CD4-positive, alpha-beta T cell (primary cell): ENCODE measurements around the gene GPR176. TPM values are rescaled to one million over a fixed set of nuclear protein-coding genes. Genes with fewer than 3 reads are reported as not detected.

Experiments
- ATAC-seq: fragments of 200-7000 bp; cut with Tn5 transposase; one replicate; pipeline ENCODE4 v1.10.0; 2022; ENCODE audit warnings: mild to moderate bottlenecking; ENCODE audit not compliant: poor library complexity
- CTCF ChIA-PET: fragments of 350-600 bp; sonication (Branson Sonifier 250); formaldehyde crosslinking; loops from one replicate; lab custom pipeline; 2021; ENCODE audit warnings: antibody characterized with exemption, inconsistent platforms; lab: Charles Lee
- POLR2A ChIA-PET: fragments of 350-600 bp; sonication (Branson Sonifier 250); formaldehyde crosslinking; loops from one replicate; lab custom pipeline; 2021; ENCODE audit warnings: antibody characterized with exemption, inconsistent platforms; lab: Charles Lee
- DNase-seq, 14 experiments: peaks; one replicate each; pipeline ENCODE4 v3.0.0-alpha.2; 2013 to 2020; ENCODE audit warnings: mixed read lengths in 2 of 14
- H3K27ac ChIP-seq, 2 donors: one replicate each; pipeline versions ENCODE4 v1.5.1 to v1.7.0; 2013; ENCODE audit warnings: low read length in 2 of 2, low read depth in 1 of 2, mild to moderate bottlenecking in 1 of 2
- H3K27me3 ChIP-seq, 2 experiments: 1 replicate in 1 of 2; 2 replicates in 1 of 2; pipeline versions ENCODE4 v1.6.1 to v1.7.0; 2013; ENCODE audit warnings: low read length in 2 of 2, control low read depth in 1 of 2, mild to moderate bottlenecking in 1 of 2, moderate library complexity in 1 of 2; ENCODE audit not compliant: insufficient read depth in 2 of 2, control insufficient read depth in 1 of 2
- H3K36me3 ChIP-seq: one replicate; pipeline ENCODE4 v1.6.1; 2013; ENCODE audit warnings: low read length, control low read depth; ENCODE audit not compliant: insufficient read depth
- H3K4me1 ChIP-seq: one replicate; pipeline ENCODE4 v1.6.1; 2013; ENCODE audit warnings: low read length, control low read depth; ENCODE audit not compliant: insufficient read depth
- H3K4me3 ChIP-seq: one replicate; pipeline ENCODE4 v1.5.1; 2013; ENCODE audit warnings: mild to moderate bottlenecking, low read length, moderate library complexity
- H3K9me3 ChIP-seq, 2 experiments: 1 replicate in 1 of 2; 2 replicates in 1 of 2; pipeline versions ENCODE4 v1.6.1 to v1.7.0; 2013; ENCODE audit warnings: low read length in 2 of 2, mild to moderate bottlenecking in 2 of 2, control low read depth in 1 of 2, moderate library complexity in 1 of 2; ENCODE audit not compliant: control insufficient read depth in 1 of 2, insufficient read depth in 1 of 2
- H3K27ac Mint-ChIP-seq: one replicate; pipeline ENCODE4 v1.8.0; 2020; ENCODE audit warnings: mixed read lengths
- H3K27me3 Mint-ChIP-seq: one replicate; pipeline ENCODE4 v1.8.0; 2021; ENCODE audit warnings: mixed read lengths
- H3K36me3 Mint-ChIP-seq: one replicate; pipeline ENCODE4 v1.8.0; 2021; ENCODE audit warnings: low read depth, mixed read lengths
- H3K4me1 Mint-ChIP-seq: one replicate; pipeline ENCODE4 v1.8.0; 2021; ENCODE audit warnings: low read depth, mixed read lengths
- H3K4me3 Mint-ChIP-seq: one replicate; pipeline ENCODE4 v1.8.0; 2020; ENCODE audit warnings: mild to moderate bottlenecking, mixed read lengths
- H3K9me3 Mint-ChIP-seq: one replicate; pipeline ENCODE4 v1.8.0; 2020; ENCODE audit warnings: mixed read lengths
- intact Hi-C, 2 experiments: fragments of 100-400 bp; cut with DNase I in 1 of 2; cut with micrococcal nuclease in 1 of 2; formaldehyde crosslinking; loops; one replicate each; pipeline versions ENCODE4 v1.15.1 to v1.9.0; 2023 to 2025; cut with DNase I, micrococcal nuclease
- total RNA-seq, 174 experiments: library from RNA in 2 of 174; stranded (reverse) in 2 of 174; gene quantifications; one replicate each; pipeline ENCODE4 v1.2.3 and lab custom pipeline; 2021 to 2026
- TF ChIP-seq, protein P1 (sequence below): fragments of 200-600 bp; IDR thresholded peaks from one replicate; pipeline ENCODE4 v1.8.0; 2022; ENCODE audit warnings: antibody characterized with exemption, mild to moderate bottlenecking

Gene GPR176
- total RNA-seq, 2 experiments from 2014 or later, result not detected

DNA sequence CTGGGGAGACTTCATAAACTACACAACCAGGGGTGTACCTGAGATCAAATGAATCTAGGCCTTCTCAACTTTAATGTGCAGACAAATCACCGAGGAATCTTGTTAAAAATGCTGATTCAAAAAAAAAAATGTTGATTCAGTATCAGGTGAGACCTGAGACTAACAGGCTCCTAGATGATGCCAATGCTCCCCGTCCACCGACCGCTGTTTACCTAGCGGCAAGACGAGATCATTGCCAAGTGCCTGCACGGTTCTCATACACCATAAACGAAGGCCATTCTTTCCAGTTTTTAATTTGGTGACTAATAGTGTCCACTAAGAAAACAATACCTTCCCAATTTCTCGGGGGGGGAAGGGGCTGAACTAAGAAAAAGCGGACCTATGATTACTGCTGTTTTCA lies 134.9 kb downstream of the GPR176 start:
- H3K9me3 ChIP-seq, result no peaks in the 10 kb centered on the region
- Mint-ChIP-seq H3K4me1 (peaks cover 56% of the 10 kb centered on the region), H3K27ac (peak overlapping the region; percentile 55), H3K9me3 (no peaks in the 10 kb centered on the region), H3K4me3 (peak overlapping the region; percentile 76), H3K36me3 (peaks cover 12% of the 10 kb centered on the region), H3K27me3 (no peaks in the 10 kb centered on the region)
- intact Hi-C loops, result loop anchor here (5.0 to 10.0 kb wide), 13 partner anchors 90 to 1333 kb away; partner anchors contain the start of genes BMF (in 1 of the 2), CCDC32 (in 1 of the 2), EIF2AK4 (in 1 of the 2) and FAM98B (in 1 of the 2)
- POLR2A ChIA-PET, result interaction anchor here (1.9 kb wide), 1 partner anchor 10 kb away, joined by 6 read pairs; no protein-coding TSS in a partner anchor
- no peaks in the 10 kb centered on the region for H3K36me3 ChIP-seq
- DNase-seq (no peak), ATAC-seq (no peak)
- no peaks in the 10 kb centered on the region for H3K27me3 ChIP-seq
- CTCF ChIA-PET, result interaction anchor here (1.7 kb wide), 1 partner anchor 489 kb away, joined by 6 read pairs; no protein-coding TSS in a partner anchor
- no peak overlapping the region for H3K27ac ChIP-seq
- TF ChIP-seq, protein P1, sequence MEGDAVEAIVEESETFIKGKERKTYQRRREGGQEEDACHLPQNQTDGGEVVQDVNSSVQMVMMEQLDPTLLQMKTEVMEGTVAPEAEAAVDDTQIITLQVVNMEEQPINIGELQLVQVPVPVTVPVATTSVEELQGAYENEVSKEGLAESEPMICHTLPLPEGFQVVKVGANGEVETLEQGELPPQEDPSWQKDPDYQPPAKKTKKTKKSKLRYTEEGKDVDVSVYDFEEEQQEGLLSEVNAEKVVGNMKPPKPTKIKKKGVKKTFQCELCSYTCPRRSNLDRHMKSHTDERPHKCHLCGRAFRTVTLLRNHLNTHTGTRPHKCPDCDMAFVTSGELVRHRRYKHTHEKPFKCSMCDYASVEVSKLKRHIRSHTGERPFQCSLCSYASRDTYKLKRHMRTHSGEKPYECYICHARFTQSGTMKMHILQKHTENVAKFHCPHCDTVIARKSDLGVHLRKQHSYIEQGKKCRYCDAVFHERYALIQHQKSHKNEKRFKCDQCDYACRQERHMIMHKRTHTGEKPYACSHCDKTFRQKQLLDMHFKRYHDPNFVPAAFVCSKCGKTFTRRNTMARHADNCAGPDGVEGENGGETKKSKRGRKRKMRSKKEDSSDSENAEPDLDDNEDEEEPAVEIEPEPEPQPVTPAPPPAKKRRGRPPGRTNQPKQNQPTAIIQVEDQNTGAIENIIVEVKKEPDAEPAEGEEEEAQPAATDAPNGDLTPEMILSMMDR, result no peak
- H3K4me1 ChIP-seq, result peaks cover 9% of the 10 kb centered on the region
- no peak overlapping the region for H3K4me3 ChIP-seq

DNA sequence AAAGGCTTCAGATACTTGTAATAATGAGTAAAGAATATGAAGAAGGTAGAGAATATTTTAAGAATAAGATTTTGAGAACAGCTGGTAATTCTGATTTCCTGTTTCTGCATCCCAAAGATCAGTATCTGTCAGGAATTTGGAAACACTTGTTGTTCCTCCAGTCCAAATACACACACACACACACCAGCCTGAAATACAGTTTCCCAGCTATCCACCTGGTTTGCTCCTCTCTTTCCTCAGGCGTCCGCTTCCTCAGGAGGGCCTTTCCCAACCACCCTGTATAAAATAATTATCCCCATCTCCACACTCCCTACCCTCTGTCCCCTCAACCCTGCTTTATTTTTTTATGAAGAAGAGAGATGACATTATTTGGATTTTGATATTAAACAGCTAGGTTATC lies 135.4 kb downstream of the GPR176 start:
- Mint-ChIP-seq H3K4me1 (peaks cover 56% of the 10 kb centered on the region), H3K36me3 (peaks cover 12% of the 10 kb centered on the region), H3K27me3 (no peaks in the 10 kb centered on the region), H3K9me3 (no peaks in the 10 kb centered on the region), H3K4me3 (peak overlapping the region; percentile 76), H3K27ac (peak overlapping the region; percentile 55)
- H3K36me3 ChIP-seq, result no peaks in the 10 kb centered on the region
- TF ChIP-seq, protein P1, result no peak
- H3K27ac ChIP-seq, result no peak overlapping the region
- H3K9me3 ChIP-seq, result no peaks in the 10 kb centered on the region
- peaks cover 9% of the 10 kb centered on the region for H3K4me1 ChIP-seq
- no peaks in the 10 kb centered on the region for H3K27me3 ChIP-seq
- no peak overlapping the region for H3K4me3 ChIP-seq
- intact Hi-C loops, result loop anchor here (5.0 to 10.0 kb wide), 15 partner anchors 90 to 1332 kb away; partner anchors contain the start of genes BMF (in 1 of the 2), BUB1B (in 1 of the 2), CCDC32 (in 1 of the 2) and EIF2AK4 (in 1 of the 2)
- DNase-seq (no peak), ATAC-seq (no peak)
- ChIA-PET POLR2A (interaction anchor here (1.9 kb wide), 1 partner anchor 10 kb away, joined by 6 read pairs; no protein-coding TSS in a partner anchor), CTCF (interaction anchor here (0.6 to 1.7 kb wide), 2 partner anchors 92 to 490 kb away, joined by 3 to 6 read pairs; no protein-coding TSS in a partner anchor)

DNA sequence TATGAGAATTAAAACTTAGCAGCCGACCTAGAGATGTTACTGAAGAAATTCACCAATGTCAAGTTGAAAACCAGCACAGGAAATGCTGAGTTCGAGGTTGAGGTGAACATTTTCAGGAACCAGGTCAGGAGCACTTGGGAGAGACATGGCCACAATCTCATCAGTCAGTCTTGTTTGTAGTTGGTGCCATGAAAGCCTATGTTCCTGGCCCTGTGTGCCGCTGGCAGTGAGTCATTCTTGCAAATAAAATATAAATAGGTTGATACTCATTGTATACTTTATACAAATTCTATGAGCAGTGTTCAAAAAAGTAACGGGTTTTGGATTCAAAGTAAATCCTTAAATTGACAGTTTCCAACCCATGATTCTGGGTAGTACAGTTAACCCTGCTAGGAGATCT lies 135.9 kb downstream of the GPR176 start:
- peaks cover 56% of the 10 kb centered on the region for H3K4me1 Mint-ChIP-seq
- ATAC-seq, result no peak

More for the DNA sequence above, 135.9 kb downstream of the GPR176 start:
- H3K27ac ChIP-seq, result no peak overlapping the region
- Mint-ChIP-seq H3K27ac (peak overlapping the region; percentile 76), H3K27me3 (no peaks in the 10 kb centered on the region), H3K9me3 (no peaks in the 10 kb centered on the region), H3K36me3 (peaks cover 12% of the 10 kb centered on the region), H3K4me3 (peak overlapping the region; percentile 86)
- TF ChIP-seq, protein P1, result no peak
- H3K9me3 ChIP-seq, result no peaks in the 10 kb centered on the region
- intact Hi-C loops, result loop anchor here (5.0 to 10.0 kb wide), 11 partner anchors 91 to 1331 kb away; partner anchors contain the start of genes BUB1B (in 1 of the 2), CCDC32 (in 1 of the 2), INAFM2 (in 1 of the 2) and INO80 (in 1 of the 2)
- DNase-seq, result no peak
- no peaks in the 10 kb centered on the region for H3K27me3 ChIP-seq
- H3K4me3 ChIP-seq, result no peak overlapping the region
- CTCF ChIA-PET, result interaction anchor here (0.6 kb wide), 1 partner anchor 92 kb away, joined by 3 read pairs; no protein-coding TSS in a partner anchor
- no peaks in the 10 kb centered on the region for H3K36me3 ChIP-seq
- H3K4me1 ChIP-seq, result peaks cover 9% of the 10 kb centered on the region
- POLR2A ChIA-PET, result interaction anchor here (2.1 kb wide), 1 partner anchor 10 kb away, joined by 7 read pairs; no protein-coding TSS in a partner anchor
